GM12872 (cell line): Measurements from ENCODE around the gene PRR14.

Experiments
- CTCF ChIP-seq: IDR thresholded peaks from 3 replicates; pipeline ENCODE4 v1.5.1; 2011; ENCODE audit warnings: low read depth, mild to moderate bottlenecking, low read length, moderate library complexity; ENCODE audit not compliant: insufficient read depth

The PRR14 gene

GRCh38 chr16:30641378-30641982 is 9.3 kb upstream of the PRR14 start:
- no peak for TF ChIP-seq CTCF

- no peak for TF ChIP-seq CTCF
These were observed 6.4 kb upstream of the PRR14 start for GRCh38 chr16:30644334-30644830.

- TF ChIP-seq CTCF = no peak
These were observed 5.0 kb upstream of the PRR14 start for GRCh38 chr16:30645727-30646126.

GRCh38 chr16:30647274-30647571 is 3.5 kb upstream of the PRR14 start:
- TF ChIP-seq CTCF = no peak

GRCh38 chr16:30649725-30650368 is 913 bp upstream of the PRR14 start:
- no peak for TF ChIP-seq CTCF

- TF ChIP-seq CTCF = peak; percentile 71
These were observed 604 bp downstream of the PRR14 start for GRCh38 chr16:30651124-30652004.

GRCh38 chr16:30652005-30652296 is 1.2 kb downstream of the PRR14 start:
- TF ChIP-seq CTCF = no peak
